Measurements from ENCODE around the gene HOXD4. TPM values are rescaled to one million over a fixed set of nuclear protein-coding genes. Genes with fewer than 3 reads are reported as not detected.

The HOXD4 gene
- total RNA-seq, 1 experiment from 2014 or later: 2.5 TPM

- peak; percentile 59 for DNase-seq (ENCODE audit: low read depth)
Observed at GRCh38 chr2:176126929-176127773, 24.2 kb upstream of the HOXD4 start.

- no peak for DNase-seq (ENCODE audit: low read depth)
Observed at GRCh38 chr2:176127774-176128072, 23.6 kb upstream of the HOXD4 start.

- peak; percentile 51 for DNase-seq (ENCODE audit: low read depth)
Observed at GRCh38 chr2:176128172-176128981, 23.0 kb upstream of the HOXD4 start.

- DNase-seq (ENCODE audit: low read depth): peak; percentile 84
Observed at GRCh38 chr2:176128982-176129796, 22.2 kb upstream of the HOXD4 start, which contains the start of gene HOXD8. HOXD8 (plus strand) TSS chr2:176129705; CDS start chr2:176130367, 662 bp downstream.

- DNase-seq (ENCODE audit: low read depth): no peak
Observed at GRCh38 chr2:176129813-176130146, 21.6 kb upstream of the HOXD4 start.

- DNase-seq (ENCODE audit: low read depth): peak; percentile 75
Observed at GRCh38 chr2:176130147-176130956, 21.0 kb upstream of the HOXD4 start.

GRCh38 chr2:176130957-176131847 is 20.1 kb upstream of the HOXD4 start:
- DNase-seq (ENCODE audit: low read depth): no peak

GRCh38 chr2:176131848-176132158 is 19.5 kb upstream of the HOXD4 start:
- no peak for DNase-seq (ENCODE audit: low read depth)

GRCh38 chr2:176132205-176133171 is 18.9 kb upstream of the HOXD4 start:
- no peak for DNase-seq (ENCODE audit: low read depth)

- DNase-seq (ENCODE audit: low read depth): no peak
Observed at GRCh38 chr2:176133389-176133788, 18.0 kb upstream of the HOXD4 start.

- DNase-seq (ENCODE audit: low read depth): no peak
Observed at GRCh38 chr2:176134035-176134434, 17.3 kb upstream of the HOXD4 start.

GRCh38 chr2:176135035-176135440 is 16.3 kb upstream of the HOXD4 start:
- no peak for DNase-seq (ENCODE audit: low read depth)

GRCh38 chr2:176136374-176137251 is 14.7 kb upstream of the HOXD4 start:
- peak; percentile 53 for DNase-seq (ENCODE audit: low read depth)

GRCh38 chr2:176137252-176137580 is 14.1 kb upstream of the HOXD4 start:
- no peak for DNase-seq (ENCODE audit: low read depth)

- no peak for DNase-seq (ENCODE audit: low read depth)
Observed at GRCh38 chr2:176137906-176138305, 13.4 kb upstream of the HOXD4 start.

- no peak for DNase-seq (ENCODE audit: low read depth)
Observed at GRCh38 chr2:176138526-176138922, 12.8 kb upstream of the HOXD4 start.

- no peak for DNase-seq (ENCODE audit: low read depth)
Observed at GRCh38 chr2:176138923-176139660, 12.3 kb upstream of the HOXD4 start.
